MM.1S (cell line): ENCODE results near the gene R3HDM2.

Experiments
- DNase-seq: peaks from one replicate; pipeline ENCODE4 v3.0.0-alpha.2; 2015
- H2AFZ ChIP-seq: fragments of 300-600 bp; sonication (generic); 2 replicates; pipeline ENCODE4 v1.6.0; 2016; ENCODE audit warnings: antibody characterized with exemption, low read length
- H3F3A ChIP-seq: fragments of 300-600 bp; sonication (generic); 2 replicates; pipeline ENCODE4 v1.6.1; 2016; ENCODE audit warnings: mild to moderate bottlenecking, antibody characterized with exemption, low read length, moderate library complexity, mixed read lengths; ENCODE audit not compliant: insufficient read depth
- H3K27ac ChIP-seq: fragments of 300-600 bp; sonication (generic); 2 replicates; pipeline ENCODE4 v1.5.1; 2016; ENCODE audit warnings: mild to moderate bottlenecking, low read length
- H3K27me3 ChIP-seq: fragments of 300-600 bp; sonication (generic); replicated peaks from 2 replicates; pipeline ENCODE4 v1.6.0; 2016; ENCODE audit warnings: low read length; ENCODE audit not compliant: insufficient read depth
- H3K36me3 ChIP-seq: fragments of 300-600 bp; sonication (generic); replicated peaks from 2 replicates; pipeline ENCODE4 v1.6.1; 2016; ENCODE audit warnings: mild to moderate bottlenecking, low read length, mixed read lengths; ENCODE audit not compliant: insufficient read depth
- H3K4me1 ChIP-seq: fragments of 300-600 bp; sonication (generic); 2 replicates; pipeline ENCODE4 v1.6.1; 2016; ENCODE audit warnings: low read length, mixed read lengths
- H3K4me2 ChIP-seq: fragments of 300-600 bp; sonication (generic); 2 replicates; pipeline ENCODE4 v1.6.0; 2016; ENCODE audit warnings: low read depth, low read length
- H3K4me3 ChIP-seq: fragments of 300-600 bp; sonication (generic); 2 replicates; pipeline ENCODE4 v1.5.1; 2016; ENCODE audit warnings: low read length, mixed read lengths
- H3K79me2 ChIP-seq: fragments of 300-600 bp; sonication (generic); 2 replicates; pipeline ENCODE4 v1.6.1; 2016; ENCODE audit warnings: mixed run types, low read length, mixed read lengths
- H3K9ac ChIP-seq: fragments of 300-600 bp; sonication (generic); 2 replicates; pipeline ENCODE4 v1.6.1; 2016; ENCODE audit warnings: low read length, mixed read lengths
- H3K9me2 ChIP-seq: fragments of 300-600 bp; sonication (generic); replicated peaks from 2 replicates; pipeline ENCODE4 v1.6.1; 2016; ENCODE audit warnings: mild to moderate bottlenecking, low read length, mixed read lengths; ENCODE audit not compliant: insufficient read depth
- H3K9me3 ChIP-seq: fragments of 300-600 bp; sonication (generic); replicated peaks from 2 replicates; pipeline ENCODE4 v1.6.1; 2016; ENCODE audit warnings: mild to moderate bottlenecking, low read length, mixed read lengths; ENCODE audit not compliant: insufficient read depth
- H4K20me1 ChIP-seq: fragments of 300-600 bp; sonication (generic); 2 replicates; pipeline ENCODE4 v1.6.1; 2016; ENCODE audit warnings: mild to moderate bottlenecking, low read length, moderate library complexity, mixed read lengths; ENCODE audit not compliant: insufficient read depth
- CTCF ChIP-seq: fragments of 300-600 bp; sonication (generic); IDR thresholded peaks from 2 replicates; pipeline ENCODE4 v1.5.1; 2016; ENCODE audit warnings: antibody characterized with exemption, low read length, mixed read lengths
- EZH2 ChIP-seq: fragments of 300-600 bp; sonication (generic); optimal IDR thresholded peaks from 2 replicates; pipeline ENCODE3; 2017; ENCODE audit warnings: low read depth, mild to moderate bottlenecking, antibody characterized with exemption, low read length, mixed read lengths
- EZH2phosphoT487 ChIP-seq: fragments of 300-600 bp; sonication (generic); IDR thresholded peaks from 2 replicates; pipeline ENCODE4 v1.6.1; 2018; ENCODE audit warnings: antibody characterized with exemption, low read length

Gene R3HDM2

GRCh38 chr12:57247041-57247440 lies 183.8 kb downstream of the R3HDM2 start:
- no peak overlapping the region for H3K4me2 ChIP-seq
- H3K9ac ChIP-seq: no peak overlapping the region
- H3K9me3 ChIP-seq: no peaks in the 10 kb centered on the region
- peaks cover 10% of the 10 kb centered on the region for H3K27me3 ChIP-seq
- H3K79me2 ChIP-seq: no peaks in the 10 kb centered on the region
- H3K4me1 ChIP-seq: peaks cover 4% of the 10 kb centered on the region
- H2AFZ ChIP-seq: no peak overlapping the region
- no peak overlapping the region for H3K4me3 ChIP-seq
- H3K9me2 ChIP-seq: no peaks in the 10 kb centered on the region
- TF ChIP-seq EZH2: no peak
- TF ChIP-seq CTCF: no peak
- TF ChIP-seq EZH2phosphoT487: no peak
- no peak for DNase-seq
- H3F3A ChIP-seq: peaks cover 10% of the 10 kb centered on the region; the same call in 1 of the 2 replicates
- H4K20me1 ChIP-seq: no peaks in the 10 kb centered on the region
- H3K27ac ChIP-seq: no peak overlapping the region
- no peaks in the 10 kb centered on the region for H3K36me3 ChIP-seq

GRCh38 chr12:57244312-57244696 lies 186.5 kb downstream of the R3HDM2 start:
- Histone ChIP-seq H3K27ac (no peak overlapping the region), H3K9ac (no peak overlapping the region), H3F3A (peaks cover 29% of the 10 kb centered on the region; the same call in 1 of the 2 replicates), H3K9me2 (no peaks in the 10 kb centered on the region), H3K36me3 (no peaks in the 10 kb centered on the region), H3K27me3 (peaks cover 35% of the 10 kb centered on the region), H2AFZ (no peak overlapping the region), H3K4me1 (peaks cover 22% of the 10 kb centered on the region), H3K79me2 (no peaks in the 10 kb centered on the region), H3K4me2 (0 out of 2 replicates have a peak overlapping the region, but pooled peaks have one; percentile 97), H3K4me3 (no peak overlapping the region), H4K20me1 (peaks cover 3% of the 10 kb centered on the region; the same call in 1 of the 2 replicates), H3K9me3 (no peaks in the 10 kb centered on the region)
- TF ChIP-seq CTCF (no peak), EZH2phosphoT487 (no peak), EZH2 (no peak)
- DNase-seq: no peak

- H3K4me2 ChIP-seq: peak overlapping the region; percentile 97
- H2AFZ ChIP-seq: peak overlapping the region; percentile 66; the same call in 1 of the 2 replicates
- H3K27ac ChIP-seq: no peak overlapping the region
- no peaks in the 10 kb centered on the region for H3K36me3 ChIP-seq
- peaks cover 36% of the 10 kb centered on the region for H3K27me3 ChIP-seq
- DNase-seq: peak; percentile 82
- H3K4me3 ChIP-seq: peak overlapping the region; percentile 68
- H3K9me2 ChIP-seq: no peaks in the 10 kb centered on the region
- TF ChIP-seq EZH2 (no peak), CTCF (peak; percentile 78), EZH2phosphoT487 (no peak)
- H3K9me3 ChIP-seq: no peaks in the 10 kb centered on the region
- peaks cover 26% of the 10 kb centered on the region for H3K4me1 ChIP-seq
- peaks cover 3% of the 10 kb centered on the region; the same call in 1 of the 2 replicates for H4K20me1 ChIP-seq
- no peaks in the 10 kb centered on the region for H3K79me2 ChIP-seq
- peak overlapping the region; percentile 32; the same call in 1 of the 2 replicates for H3K9ac ChIP-seq
- H3F3A ChIP-seq: peaks cover 29% of the 10 kb centered on the region; the same call in 1 of the 2 replicates
Observed at GRCh38 chr12:57243521-57244311, 187.1 kb downstream of the R3HDM2 start.
